ENCODE results near the gene GLS.

The GLS gene

GRCh38 chr2:190972846-190973245 lies 92.2 kb downstream of the GLS start:
- H3K27ac ChIP-seq = no peak overlapping the region
- no peak for TF ChIP-seq CTCF (IDR thresholded peaks at IDR 0.05)
- TF ChIP-seq ZFX (IDR thresholded peaks at IDR 0.05; ENCODE audit: borderline replicate concordance) = no peak

- no peak overlapping the region for H3K27ac ChIP-seq
- TF ChIP-seq CTCF (IDR thresholded peaks at IDR 0.05) (no peak), ZFX (IDR thresholded peaks at IDR 0.05; ENCODE audit: borderline replicate concordance) (no peak)
Observed at GRCh38 chr2:190973262-190973661, 92.6 kb downstream of the GLS start.

GRCh38 chr2:190973726-190974628 lies 93.4 kb downstream of the GLS start:
- H3K27ac ChIP-seq = no peak overlapping the region
- TF ChIP-seq CTCF (IDR thresholded peaks at IDR 0.05) = no peak
- TF ChIP-seq ZFX (IDR thresholded peaks at IDR 0.05; ENCODE audit: borderline replicate concordance) = no peak

GRCh38 chr2:190974629-190975361 lies 94.2 kb downstream of the GLS start:
- TF ChIP-seq ZFX (IDR thresholded peaks at IDR 0.05; ENCODE audit: borderline replicate concordance) = no peak
- H3K27ac ChIP-seq = no peak overlapping the region

GRCh38 chr2:190976521-190976920 lies 95.9 kb downstream of the GLS start:
- H3K27ac ChIP-seq = no peak overlapping the region
- no peak for TF ChIP-seq ZFX (IDR thresholded peaks at IDR 0.05; ENCODE audit: borderline replicate concordance)
- TF ChIP-seq CTCF (IDR thresholded peaks at IDR 0.05) = no peak

GRCh38 chr2:190977505-190977904 lies 96.9 kb downstream of the GLS start:
- H3K27ac ChIP-seq = no peak overlapping the region
- TF ChIP-seq CTCF (IDR thresholded peaks at IDR 0.05) = no peak
- TF ChIP-seq ZFX (IDR thresholded peaks at IDR 0.05; ENCODE audit: borderline replicate concordance) = no peak

GRCh38 chr2:190978389-190979053 lies 97.9 kb downstream of the GLS start:
- TF ChIP-seq ZFX (IDR thresholded peaks at IDR 0.05; ENCODE audit: borderline replicate concordance) = no peak
- no peak for TF ChIP-seq CTCF (IDR thresholded peaks at IDR 0.05)
- H3K27ac ChIP-seq = no peak overlapping the region

All from 22Rv1 (cell line).